Esophagus squamous epithelium (tissue), 5 donors: ENCODE results near the gene MRPL41. TPM values are rescaled to one million over a fixed set of nuclear protein-coding genes. Genes with fewer than 3 reads are reported as not detected.

ENCODE experiments used
- DNase-seq: peaks from one replicate; lab custom pipeline; 2025; lab: John Stamatoyannopoulos, UW
- H3K27ac ChIP-seq, 4 donors: fragments of 200-600 bp; sonication (generic); one replicate each; pipeline ENCODE4 v1.5.1; 2016 to 2019; ENCODE audit warnings: mild to moderate bottlenecking in 1 of 4
- H3K27me3 ChIP-seq, 4 donors: fragments of 200-600 bp; sonication (generic); 1 replicate in 3 of 4; 2 replicates in 1 of 4; pipeline versions ENCODE4 v1.5.1 to v1.6.0; 2017 to 2021; ENCODE audit warnings: antibody characterized with exemption in 1 of 4
- H3K36me3 ChIP-seq, 3 donors: fragments of 200-600 bp; sonication (generic); one replicate each; pipeline ENCODE4 v1.5.1; 2016 to 2019
- H3K4me1 ChIP-seq, 3 donors: fragments of 200-600 bp; sonication (generic); one replicate each; pipeline ENCODE4 v1.5.1; 2017 to 2019
- H3K4me3 ChIP-seq, 4 donors: fragments of 200-600 bp; sonication (generic); 1 replicate in 3 of 4; 2 replicates in 1 of 4; pipeline ENCODE4 v1.5.1; 2016 to 2019; ENCODE audit warnings: mild to moderate bottlenecking in 2 of 4, moderate library complexity in 1 of 4
- H3K9me3 ChIP-seq, 3 donors: fragments of 200-600 bp; sonication (generic); one replicate each; pipeline ENCODE4 v1.5.1; 2016 to 2019
- POLR2A ChIP-seq, 4 donors: fragments of 450-650 bp; IDR thresholded peaks; one replicate each; pipeline ENCODE4 v1.6.1; 2017; ENCODE audit warnings: antibody characterized with exemption in 4 of 4, mild to moderate bottlenecking in 4 of 4, moderate library complexity in 3 of 4
- WGBS, 2 donors: methylation state at CpG; one replicate each; pipeline ENCODE4 v1.1.5; 2018; 5-methylcytosine and 5-hydroxymethylcytosine counted together
- intact Hi-C: fragments of 100-400 bp; cut with DNase I; formaldehyde crosslinking; loops from one replicate; pipeline ENCODE4 v1.15.0; 2022
- total RNA-seq, 4 donors: library from RNA; depleted of rRNA; stranded (reverse); fragments of >200 nt; gene quantifications; one replicate each; pipeline ENCODE4 v1.1.0, GENCODE V29; 2016
- TF ChIP-seq, protein P1 (sequence below), 6 experiments: fragments of 450-650 bp in 4 of 6; fragments of 200-600 bp in 2 of 6; sonication (generic) in 2 of 6; IDR thresholded peaks; one replicate each; pipeline ENCODE4 v1.5.1; 2016 to 2019; ENCODE audit warnings: antibody characterized with exemption in 6 of 6, mild to moderate bottlenecking in 4 of 6, moderate library complexity in 4 of 6
- donor health status: DM: yes; HTN: yes; CAD: no.

The MRPL41 gene
- total RNA-seq, 4 donors from 2014 or later = 31.6 to 48.6 (median 37.1) TPM

- no peaks in the 10 kb centered on the region for H3K9me3 ChIP-seq
- WGBS, 2 donors = 93 to 95% methylated on average over 4 to 10 of the region's 13 CpGs
- DNase-seq = no peak
These were observed 36.6 kb downstream of the MRPL41 start for GRCh38 chr9:137588311-137588710.

DNA sequence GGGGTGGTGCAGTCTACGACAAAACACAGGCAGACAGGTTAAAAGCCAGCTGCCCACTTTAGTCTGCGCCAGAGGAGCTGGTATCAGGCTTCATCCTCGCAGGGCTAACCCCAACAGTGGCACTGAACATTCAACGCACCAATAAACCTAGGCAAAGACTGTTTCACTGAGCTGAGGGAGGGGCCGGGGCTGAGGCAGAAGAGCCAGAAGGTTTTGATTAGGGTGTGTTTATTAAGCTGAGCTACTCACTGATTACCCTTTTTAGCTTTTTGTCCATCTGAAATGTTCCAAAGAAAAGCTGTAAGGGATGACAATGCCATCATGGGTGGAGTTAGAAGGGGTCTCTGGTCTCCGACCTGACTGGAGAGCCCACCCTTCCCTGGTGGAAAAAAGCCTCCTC lies 37.2 kb downstream of the MRPL41 start:
- Histone ChIP-seq H3K36me3 (peaks cover 19 to 49% (median 22%) of the 10 kb centered on the region in 3 donors), H3K9me3 (no peaks in the 10 kb centered on the region), H3K4me1 (peaks cover 16 to 36% (median 19%) of the 10 kb centered on the region in 3 donors), H3K4me3 (peak overlapping the region; percentile 49 to 82 (median 76)), H3K27me3 (no peaks in the 10 kb centered on the region), H3K27ac (peak overlapping the region in 3 of 4 donors; percentile 43 to 87 (median 84))
- no peak for DNase-seq
- 69 to 84% methylated on average over 5 to 6 of the region's 6 CpGs for WGBS, 2 donors
- intact Hi-C loops = no loop called here
- no peak for TF ChIP-seq POLR2A (IDR thresholded peaks at IDR 0.05)
- TF ChIP-seq, protein P1, sequence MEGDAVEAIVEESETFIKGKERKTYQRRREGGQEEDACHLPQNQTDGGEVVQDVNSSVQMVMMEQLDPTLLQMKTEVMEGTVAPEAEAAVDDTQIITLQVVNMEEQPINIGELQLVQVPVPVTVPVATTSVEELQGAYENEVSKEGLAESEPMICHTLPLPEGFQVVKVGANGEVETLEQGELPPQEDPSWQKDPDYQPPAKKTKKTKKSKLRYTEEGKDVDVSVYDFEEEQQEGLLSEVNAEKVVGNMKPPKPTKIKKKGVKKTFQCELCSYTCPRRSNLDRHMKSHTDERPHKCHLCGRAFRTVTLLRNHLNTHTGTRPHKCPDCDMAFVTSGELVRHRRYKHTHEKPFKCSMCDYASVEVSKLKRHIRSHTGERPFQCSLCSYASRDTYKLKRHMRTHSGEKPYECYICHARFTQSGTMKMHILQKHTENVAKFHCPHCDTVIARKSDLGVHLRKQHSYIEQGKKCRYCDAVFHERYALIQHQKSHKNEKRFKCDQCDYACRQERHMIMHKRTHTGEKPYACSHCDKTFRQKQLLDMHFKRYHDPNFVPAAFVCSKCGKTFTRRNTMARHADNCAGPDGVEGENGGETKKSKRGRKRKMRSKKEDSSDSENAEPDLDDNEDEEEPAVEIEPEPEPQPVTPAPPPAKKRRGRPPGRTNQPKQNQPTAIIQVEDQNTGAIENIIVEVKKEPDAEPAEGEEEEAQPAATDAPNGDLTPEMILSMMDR (IDR thresholded peaks at IDR 0.05) = no peak

More at GRCh38 chr9:137588311-137588710, 36.6 kb downstream of the MRPL41 start:
- H3K27ac ChIP-seq = no peak overlapping the region
- no peaks in the 10 kb centered on the region for H3K27me3 ChIP-seq
- no peak for TF ChIP-seq POLR2A (IDR thresholded peaks at IDR 0.05)
- TF ChIP-seq, protein P1 (IDR thresholded peaks at IDR 0.05) = no peak
- no peak overlapping the region for H3K4me3 ChIP-seq
- intact Hi-C loops = no loop called here
- H3K36me3 ChIP-seq = peaks cover 19 to 54% (median 22%) of the 10 kb centered on the region in 3 donors
- H3K4me1 ChIP-seq = peaks cover 16 to 35% (median 19%) of the 10 kb centered on the region in 3 donors

GRCh38 chr9:137589441-137590122 lies 37.9 kb downstream of the MRPL41 start:
- Histone ChIP-seq H3K27me3 (no peaks in the 10 kb centered on the region), H3K36me3 (peaks cover 19 to 42% (median 22%) of the 10 kb centered on the region in 3 donors), H3K4me1 (peaks cover 16 to 42% (median 19%) of the 10 kb centered on the region in 3 donors), H3K27ac (peak overlapping the region; percentile 43 to 87 (median 82)), H3K4me3 (peak overlapping the region; percentile 49 to 82 (median 76)), H3K9me3 (no peaks in the 10 kb centered on the region)
- intact Hi-C loops = no loop called here
- no peak for TF ChIP-seq POLR2A (IDR thresholded peaks at IDR 0.05)
- no peak for DNase-seq
- 6% methylated on average over 10 of the region's 58 CpGs; no CpG with 5 or more reads in 1 of the 2 donors for WGBS, 2 donors

DNA sequence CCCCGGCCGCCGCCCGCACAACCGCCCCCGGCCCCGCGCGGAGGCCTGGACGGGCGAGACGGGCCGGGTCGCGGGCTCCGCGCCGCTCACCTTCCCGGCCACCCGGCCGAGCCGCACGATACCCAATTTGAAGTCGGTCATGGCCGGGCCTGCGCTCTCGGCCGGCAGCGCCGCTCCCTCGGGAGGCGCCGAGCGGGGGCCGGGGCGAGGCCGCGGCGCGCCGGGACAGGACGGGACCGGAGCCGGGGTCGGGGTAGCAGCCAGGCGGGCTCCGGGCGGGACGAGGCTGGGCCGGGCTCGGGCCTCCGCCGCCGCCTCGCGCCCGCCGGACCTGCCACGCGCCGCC lies 38.4 kb downstream of the MRPL41 start:
- H3K4me3 ChIP-seq = peak overlapping the region; percentile 49 to 82 (median 76)
- H3K9me3 ChIP-seq = no peaks in the 10 kb centered on the region
- H3K27ac ChIP-seq = peak overlapping the region; percentile 43 to 87 (median 82)
- DNase-seq = no peak
- WGBS, 2 donors = no CpG with 5 or more reads among the region's 61 CpGs
- peaks cover 16 to 42% (median 19%) of the 10 kb centered on the region in 3 donors for H3K4me1 ChIP-seq
- no peak for TF ChIP-seq POLR2A (IDR thresholded peaks at IDR 0.05)
- TF ChIP-seq, protein P1 (IDR thresholded peaks at IDR 0.05) = no peak
- H3K36me3 ChIP-seq = peaks cover 19 to 38% (median 22%) of the 10 kb centered on the region in 3 donors
- H3K27me3 ChIP-seq = no peaks in the 10 kb centered on the region
- intact Hi-C loops = no loop called here

DNA sequence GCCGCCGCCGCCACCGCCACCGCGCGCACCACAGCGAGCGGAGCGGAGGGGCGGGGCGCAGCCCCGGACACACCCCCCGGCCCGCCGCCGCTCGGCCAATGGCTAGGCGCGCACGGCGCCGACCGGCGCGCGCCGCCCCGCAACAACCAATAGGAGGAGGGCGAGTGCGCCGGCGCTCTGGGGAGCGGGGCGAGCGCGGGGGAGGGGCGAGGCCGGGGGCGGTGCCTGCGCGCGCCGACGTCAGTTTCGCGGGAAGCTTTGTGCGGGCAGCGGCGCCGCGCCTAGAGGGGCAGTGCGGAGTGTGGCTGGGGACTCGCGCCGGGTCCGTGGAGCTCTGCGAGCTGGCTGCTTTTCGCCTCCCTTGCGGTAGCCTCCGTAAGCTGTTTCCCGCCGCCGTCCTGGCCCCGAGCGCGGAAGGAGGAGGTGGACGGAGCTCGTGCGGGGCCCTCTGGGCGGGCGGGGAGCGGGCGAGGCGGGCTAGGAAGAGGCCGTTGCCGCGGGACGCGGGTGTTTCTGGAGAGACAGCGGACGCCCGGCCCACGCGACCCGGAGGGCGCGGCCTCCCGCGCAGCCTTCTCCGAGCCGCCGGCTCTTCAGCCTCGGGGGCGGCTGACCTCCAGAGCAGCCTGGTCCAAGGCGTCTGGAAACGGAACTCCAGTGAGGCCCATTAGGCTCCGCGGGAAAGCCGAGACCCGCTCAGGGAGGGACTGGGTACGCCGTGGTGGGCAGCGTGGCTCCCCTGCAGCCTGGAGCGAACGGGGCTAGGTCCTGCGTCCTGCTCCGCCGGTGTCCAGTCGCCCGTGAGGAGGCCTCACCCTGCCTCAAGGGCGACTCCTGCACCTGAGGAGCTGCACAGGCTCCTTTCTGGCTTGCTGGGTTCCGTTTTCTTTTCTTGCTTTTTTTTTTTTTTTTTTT lies 39.0 kb downstream of the MRPL41 start, which contains the start of gene ZMYND19:
Gene ZMYND19, minus strand, starts transcription at position 44 of the 915 bp plus-strand sequence. CDS start 249 bp downstream, outside the sequence.
- Histone ChIP-seq H3K4me1 (peaks cover 16 to 42% (median 19%) of the 10 kb centered on the region in 3 donors), H3K27me3 (no peaks in the 10 kb centered on the region), H3K27ac (peak within 1 kb of the TSS; percentile 80 to 90 (median 82)), H3K4me3 (peak within 1 kb of the TSS; percentile 74 to 87 (median 81)), H3K36me3 (peaks cover 18 to 31% (median 20%) of the 10 kb centered on the region in 3 donors), H3K9me3 (no peaks in the 10 kb centered on the region)
- intact Hi-C loops = no loop called here
- peak; percentile 57 for DNase-seq
- 0 to 2% methylated on average over 7 to 11 of the region's 113 CpGs for WGBS, 2 donors
- TF ChIP-seq, protein P1 (IDR thresholded peaks at IDR 0.05) = no peak
- TF ChIP-seq POLR2A (IDR thresholded peaks at IDR 0.05) = peak in 2 of 4 donors; percentile 11 to 48
